ENCODE results near the gene RAPGEF4. TPM values are rescaled to one million over a fixed set of nuclear protein-coding genes. Genes with fewer than 3 reads are reported as not detected.
"Not testable (repeated sequence)": the region's sequence is repeated elsewhere in the genome, so short reads cannot be mapped to it uniquely, and the experiment has no call there.

RAPGEF4 gene
- total RNA-seq, 8 experiments from 2014 or later = 0.51 to 19.3 (median 7.4) TPM

- in situ Hi-C loops (cut with MboI; ENCODE audit: low pct_unique_long_range_greater_than_20kb in 2 of 9, low sequenced_read_pairs in 9 of 9, unreplicated experiment in 9 of 9) = loop anchor here (10.0 to 25.0 kb wide), 5 partner anchors 184 to 1317 kb away; partner anchors contain the start of gene SP9 (in 2 of the 9)
- peaks cover 4% of the 10 kb centered on the region in 2 donors for H3K4me1 ChIP-seq (replicated peaks in 1 of 2)
- H3K27ac ChIP-seq = no peak overlapping the region
- H3K4me3 ChIP-seq = no peak overlapping the region
- WGBS, 10 experiments = 17 to 100% (median 67%) methylated on average over 1 of the region's 1 CpG; no CpG with 5 or more reads in 3 of the 10 experiments
- ATAC-seq (replicated peaks in 6 of 8) = no peak
These were observed 292.5 kb downstream of the RAPGEF4 start for GRCh38 chr2:173028141-173028540.

GRCh38 chr2:173028671-173029070 is 293.0 kb downstream of the RAPGEF4 start:
- in situ Hi-C loops (cut with MboI; ENCODE audit: low pct_unique_long_range_greater_than_20kb in 2 of 9, low sequenced_read_pairs in 9 of 9, unreplicated experiment in 9 of 9) = loop anchor here (10.0 to 25.0 kb wide), 5 partner anchors 184 to 1316 kb away; partner anchors contain the start of gene SP9 (in 2 of the 9)
- H3K4me3 ChIP-seq = no peak overlapping the region
- ATAC-seq (replicated peaks in 6 of 8) = no peak
- 28 to 94% (median 70%) methylated on average over 2 to 5 of the region's 5 CpGs; no CpG with 5 or more reads in 1 of the 10 experiments for WGBS, 10 experiments
- H3K4me1 ChIP-seq (replicated peaks in 1 of 2) = peaks cover 4% of the 10 kb centered on the region in 2 donors
- H3K27ac ChIP-seq = no peak overlapping the region

- no peak overlapping the region for H3K27ac ChIP-seq
- H3K4me3 ChIP-seq = no peak overlapping the region
- H3K4me1 ChIP-seq (replicated peaks in 1 of 2) = peaks cover 4% of the 10 kb centered on the region in 2 donors
- WGBS, 10 experiments = 78 to 94% (median 89%) methylated on average over 4 to 9 of the region's 9 CpGs
- no peak for ATAC-seq (replicated peaks in 6 of 8)
- in situ Hi-C loops (cut with MboI; ENCODE audit: low pct_unique_long_range_greater_than_20kb in 2 of 9, low sequenced_read_pairs in 9 of 9, unreplicated experiment in 9 of 9) = loop anchor here in 7 of 9 experiments (25.0 kb wide), 3 partner anchors 181 to 1306 kb away; partner anchors contain the start of gene SP9 (in 2 of the 7)
These were observed 295.2 kb downstream of the RAPGEF4 start for GRCh38 chr2:173030561-173031490.

- no peak for ATAC-seq (replicated peaks in 6 of 8)
- WGBS, 10 experiments = 33 to 100% (median 87%) methylated on average over 1 to 4 of the region's 4 CpGs; no CpG with 5 or more reads in 3 of the 10 experiments
- Histone ChIP-seq H3K27ac (no peak overlapping the region), H3K4me3 (no peak overlapping the region), H3K4me1 (replicated peaks in 1 of 2) (peaks cover 4% of the 10 kb centered on the region in 2 donors)
- in situ Hi-C loops (cut with MboI; ENCODE audit: low pct_unique_long_range_greater_than_20kb in 2 of 9, low sequenced_read_pairs in 9 of 9, unreplicated experiment in 9 of 9) = loop anchor here in 7 of 9 experiments (25.0 kb wide), 3 partner anchors 180 to 1305 kb away; partner anchors contain the start of gene SP9 (in 2 of the 7)
These were observed 296.4 kb downstream of the RAPGEF4 start for GRCh38 chr2:173032032-173032431.

GRCh38 chr2:173033084-173033483 is 297.4 kb downstream of the RAPGEF4 start:
- peak in 2 of 8 experiments; percentile 31 to 66 for ATAC-seq (replicated peaks in 6 of 8)
- in situ Hi-C loops (cut with MboI; ENCODE audit: low pct_unique_long_range_greater_than_20kb in 2 of 9, low sequenced_read_pairs in 9 of 9, unreplicated experiment in 9 of 9) = loop anchor here in 7 of 9 experiments (25.0 kb wide), 3 partner anchors 179 to 1304 kb away; partner anchors contain the start of gene SP9 (in 2 of the 7)
- H3K4me1 ChIP-seq (replicated peaks in 1 of 2) = no peaks in the 10 kb centered on the region
- H3K4me3 ChIP-seq = no peak overlapping the region
- H3K27ac ChIP-seq = no peak overlapping the region
- 20 to 100% (median 91%) methylated on average over 1 to 3 of the region's 3 CpGs; no CpG with 5 or more reads in 2 of the 10 experiments for WGBS, 10 experiments

- WGBS, 10 experiments = 30 to 100% (median 79%) methylated on average over 1 to 6 of the region's 7 CpGs; no CpG with 5 or more reads in 1 of the 10 experiments
- H3K27ac ChIP-seq = no peak overlapping the region
- ATAC-seq (replicated peaks in 6 of 8) = no peak
- in situ Hi-C loops (cut with MboI; ENCODE audit: low pct_unique_long_range_greater_than_20kb in 2 of 9, low sequenced_read_pairs in 9 of 9, unreplicated experiment in 9 of 9) = loop anchor here in 7 of 9 experiments (25.0 kb wide), 3 partner anchors 178 to 1303 kb away; partner anchors contain the start of gene SP9 (in 2 of the 7)
- no peaks in the 10 kb centered on the region for H3K4me1 ChIP-seq (replicated peaks in 1 of 2)
- H3K4me3 ChIP-seq = no peak overlapping the region
These were observed 298.5 kb downstream of the RAPGEF4 start for GRCh38 chr2:173034143-173034542.

GRCh38 chr2:173037245-173038120 is 301.8 kb downstream of the RAPGEF4 start:
- in situ Hi-C loops (cut with MboI; ENCODE audit: low pct_unique_long_range_greater_than_20kb in 2 of 9, low sequenced_read_pairs in 9 of 9, unreplicated experiment in 9 of 9) = loop anchor here in 7 of 9 experiments (25.0 kb wide), 3 partner anchors 175 to 1300 kb away; partner anchors contain the start of gene SP9 (in 2 of the 7)
- H3K4me1 ChIP-seq (replicated peaks in 1 of 2) = no peaks in the 10 kb centered on the region
- no peak overlapping the region for H3K4me3 ChIP-seq
- 69 to 96% (median 84%) methylated on average over 2 to 12 of the region's 12 CpGs for WGBS, 10 experiments
- H3K27ac ChIP-seq = no peak overlapping the region
- ATAC-seq (replicated peaks in 6 of 8) = peak in 3 of 8 experiments; percentile 67 to 74 (median 71)

- peak in 3 of 8 experiments; percentile 54 to 65 (median 63) for ATAC-seq (replicated peaks in 6 of 8)
- not testable (repeated sequence) for H3K4me1 ChIP-seq (replicated peaks in 1 of 2); H3K27ac ChIP-seq; H3K4me3 ChIP-seq
- WGBS, 10 experiments = 0 to 100% (median 94%) methylated on average over 1 to 2 of the region's 2 CpGs; no CpG with 5 or more reads in 5 of the 10 experiments
- in situ Hi-C loops (cut with MboI; ENCODE audit: low pct_unique_long_range_greater_than_20kb in 2 of 9, low sequenced_read_pairs in 9 of 9, unreplicated experiment in 9 of 9) = loop anchor here in 7 of 9 experiments (25.0 kb wide), 3 partner anchors 174 to 1299 kb away; partner anchors contain the start of gene SP9 (in 2 of the 7)
These were observed 302.6 kb downstream of the RAPGEF4 start for GRCh38 chr2:173038257-173038656.

GRCh38 chr2:173040729-173041128 is 305.1 kb downstream of the RAPGEF4 start:
- in situ Hi-C loops (cut with MboI; ENCODE audit: low pct_unique_long_range_greater_than_20kb in 2 of 9, low sequenced_read_pairs in 9 of 9, unreplicated experiment in 9 of 9) = loop anchor here in 7 of 9 experiments (25.0 kb wide), 3 partner anchors 172 to 1297 kb away; partner anchors contain the start of gene SP9 (in 2 of the 7)
- Histone ChIP-seq H3K27ac (no peak overlapping the region), H3K4me3 (no peak overlapping the region), H3K4me1 (replicated peaks in 1 of 2) (no peaks in the 10 kb centered on the region)
- peak in 3 of 8 experiments; percentile 39 to 50 (median 49) for ATAC-seq (replicated peaks in 6 of 8)

GRCh38 chr2:173043476-173043875 is 307.8 kb downstream of the RAPGEF4 start:
- H3K4me1 ChIP-seq (replicated peaks in 1 of 2) = no peaks in the 10 kb centered on the region
- H3K4me3 ChIP-seq = no peak overlapping the region
- WGBS, 10 experiments = 80 to 100% (median 92%) methylated on average over 1 to 7 of the region's 8 CpGs; no CpG with 5 or more reads in 3 of the 10 experiments
- in situ Hi-C loops (cut with MboI; ENCODE audit: low pct_unique_long_range_greater_than_20kb in 2 of 9, low sequenced_read_pairs in 9 of 9, unreplicated experiment in 9 of 9) = loop anchor here in 7 of 9 experiments (25.0 kb wide), 3 partner anchors 169 to 1294 kb away; partner anchors contain the start of gene SP9 (in 2 of the 7)
- ATAC-seq (replicated peaks in 6 of 8) = peak in 1 of 8 experiments; percentile 0
- no peak overlapping the region for H3K27ac ChIP-seq

GRCh38 chr2:173043897-173044519 is 308.4 kb downstream of the RAPGEF4 start:
- peak in 1 of 8 experiments; percentile 56 for ATAC-seq (replicated peaks in 6 of 8)
- H3K27ac ChIP-seq = no peak overlapping the region
- no peak overlapping the region for H3K4me3 ChIP-seq
- no peaks in the 10 kb centered on the region for H3K4me1 ChIP-seq (replicated peaks in 1 of 2)
- in situ Hi-C loops (cut with MboI; ENCODE audit: low pct_unique_long_range_greater_than_20kb in 2 of 9, low sequenced_read_pairs in 9 of 9, unreplicated experiment in 9 of 9) = loop anchor here in 7 of 9 experiments (25.0 kb wide), 3 partner anchors 168 to 1293 kb away; partner anchors contain the start of gene SP9 (in 2 of the 7)
- WGBS, 10 experiments = 81 to 100% (median 95%) methylated on average over 1 to 4 of the region's 13 CpGs; no CpG with 5 or more reads in 3 of the 10 experiments

Measured in motor neuron (in vitro differentiated cells).